ENCODE results near the gene KIAA0319L.

DNA sequence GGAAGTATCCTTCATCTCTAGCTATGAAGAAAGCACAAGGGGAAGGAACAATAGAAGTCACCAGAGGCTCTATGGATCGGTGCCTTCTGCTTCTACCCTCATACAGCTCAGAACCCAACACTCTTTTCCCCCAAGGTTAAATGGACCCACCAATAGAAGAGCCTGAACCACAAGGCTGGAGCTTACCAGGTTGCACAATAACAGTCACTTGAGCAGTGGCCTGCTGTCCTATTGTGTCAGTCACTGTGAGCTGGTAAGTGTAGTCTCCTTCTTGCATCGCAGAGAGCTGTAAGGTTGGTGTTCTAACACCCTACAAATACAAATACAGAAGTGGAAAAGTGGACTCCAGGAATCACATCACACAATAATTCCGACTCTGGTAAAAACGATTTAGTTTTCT, 103.0 kb downstream of the KIAA0319L start:
- TF ChIP-seq, protein P1, sequence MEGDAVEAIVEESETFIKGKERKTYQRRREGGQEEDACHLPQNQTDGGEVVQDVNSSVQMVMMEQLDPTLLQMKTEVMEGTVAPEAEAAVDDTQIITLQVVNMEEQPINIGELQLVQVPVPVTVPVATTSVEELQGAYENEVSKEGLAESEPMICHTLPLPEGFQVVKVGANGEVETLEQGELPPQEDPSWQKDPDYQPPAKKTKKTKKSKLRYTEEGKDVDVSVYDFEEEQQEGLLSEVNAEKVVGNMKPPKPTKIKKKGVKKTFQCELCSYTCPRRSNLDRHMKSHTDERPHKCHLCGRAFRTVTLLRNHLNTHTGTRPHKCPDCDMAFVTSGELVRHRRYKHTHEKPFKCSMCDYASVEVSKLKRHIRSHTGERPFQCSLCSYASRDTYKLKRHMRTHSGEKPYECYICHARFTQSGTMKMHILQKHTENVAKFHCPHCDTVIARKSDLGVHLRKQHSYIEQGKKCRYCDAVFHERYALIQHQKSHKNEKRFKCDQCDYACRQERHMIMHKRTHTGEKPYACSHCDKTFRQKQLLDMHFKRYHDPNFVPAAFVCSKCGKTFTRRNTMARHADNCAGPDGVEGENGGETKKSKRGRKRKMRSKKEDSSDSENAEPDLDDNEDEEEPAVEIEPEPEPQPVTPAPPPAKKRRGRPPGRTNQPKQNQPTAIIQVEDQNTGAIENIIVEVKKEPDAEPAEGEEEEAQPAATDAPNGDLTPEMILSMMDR (IDR thresholded peaks at IDR 0.05; ENCODE audit: borderline replicate concordance, extremely low read depth, low read length, poor library complexity, severe bottlenecking) = no peak
- TF ChIP-seq EZH2 (IDR thresholded peaks at IDR 0.05; ENCODE audit: borderline replicate concordance, low read depth, low read length, severe bottlenecking) = no peak
